Ammon's horn (tissue), 1 donor: Measurements from ENCODE around the gene UBR1.
"Not testable (repeated sequence)": the region's sequence is repeated elsewhere in the genome, so short reads cannot be mapped to it uniquely, and the experiment has no call there.

Experiments used
- DNase-seq: peaks from one replicate; pipeline ENCODE4 v3.0.0-alpha.2; 2016; ENCODE audit warnings: low spot score

Gene UBR1

DNA sequence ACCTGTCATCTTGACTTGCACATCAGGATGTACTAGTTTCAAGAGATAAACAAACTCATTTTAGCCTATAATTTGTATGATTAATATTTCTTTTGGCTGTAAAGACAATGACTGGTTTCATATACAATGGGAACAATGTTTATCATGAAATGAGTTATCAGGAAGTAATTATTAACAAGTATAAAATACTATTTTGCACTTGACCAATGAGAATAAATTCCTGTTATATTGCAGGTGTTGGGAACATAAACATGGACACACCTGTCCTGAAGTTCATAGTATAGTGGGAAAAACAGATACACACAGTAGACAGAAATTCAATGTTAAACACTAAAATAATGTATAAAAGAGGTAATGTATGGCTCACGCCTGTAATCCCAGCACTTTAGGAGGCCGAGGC lies 56.9 kb downstream of the UBR1 start:
- no peak for DNase-seq

DNA sequence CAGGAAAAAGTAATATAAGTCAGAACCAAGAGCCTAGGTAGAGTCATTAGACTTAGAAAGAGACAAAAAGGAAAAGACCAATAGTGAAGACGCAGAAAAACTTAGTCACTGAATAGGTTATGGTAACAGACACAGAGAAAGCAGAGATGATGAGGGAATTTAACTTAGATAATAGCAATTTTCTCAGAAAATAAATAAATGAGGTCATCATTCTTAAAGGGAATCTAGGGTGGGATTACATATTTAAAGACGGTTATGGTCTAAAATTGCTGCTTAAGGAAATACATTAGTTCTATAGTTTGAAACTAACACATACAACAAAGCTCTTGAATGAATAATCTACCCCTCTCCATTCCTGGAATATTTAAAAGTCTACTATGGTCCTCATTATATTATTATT lies 59.4 kb downstream of the UBR1 start:
- DNase-seq, result no peak

DNA sequence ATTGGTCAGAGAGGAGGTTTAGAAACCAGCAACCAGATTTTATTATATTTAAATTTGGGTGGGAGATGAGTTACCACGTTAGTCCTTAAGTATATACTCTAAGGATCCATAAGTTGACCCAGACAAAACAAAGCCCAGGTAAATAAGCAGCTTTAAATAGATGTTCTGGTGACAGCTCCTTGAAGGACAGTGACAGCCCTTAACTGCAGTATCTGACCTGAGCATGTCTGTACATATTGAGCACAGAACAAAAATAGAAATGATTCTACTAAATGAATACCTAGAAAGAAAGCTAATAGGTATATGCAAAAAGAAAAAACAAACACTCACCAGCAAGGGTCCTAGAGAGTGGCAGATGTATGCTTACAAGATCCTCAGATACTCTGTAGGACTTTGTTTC lies 63.0 kb downstream of the UBR1 start:
- no peak for DNase-seq

DNA sequence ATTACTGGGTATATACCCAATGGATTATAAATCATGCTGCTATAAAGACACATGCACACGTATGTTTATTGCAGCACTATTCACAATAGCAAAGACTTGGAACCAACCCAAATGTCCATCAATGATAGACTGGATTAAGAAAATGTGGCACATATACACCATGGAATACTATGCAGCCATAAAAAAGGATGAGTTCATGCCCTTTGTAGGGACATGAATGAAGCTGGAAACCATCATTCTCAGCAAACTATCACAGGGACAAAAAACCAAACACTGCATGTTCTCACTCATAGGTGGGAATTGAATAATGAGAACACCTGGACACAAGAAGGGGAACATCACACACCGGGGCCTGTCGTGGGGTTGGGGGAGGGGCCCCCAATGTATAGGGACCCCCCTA lies 64.8 kb downstream of the UBR1 start:
- not testable (repeated sequence) for DNase-seq

DNA sequence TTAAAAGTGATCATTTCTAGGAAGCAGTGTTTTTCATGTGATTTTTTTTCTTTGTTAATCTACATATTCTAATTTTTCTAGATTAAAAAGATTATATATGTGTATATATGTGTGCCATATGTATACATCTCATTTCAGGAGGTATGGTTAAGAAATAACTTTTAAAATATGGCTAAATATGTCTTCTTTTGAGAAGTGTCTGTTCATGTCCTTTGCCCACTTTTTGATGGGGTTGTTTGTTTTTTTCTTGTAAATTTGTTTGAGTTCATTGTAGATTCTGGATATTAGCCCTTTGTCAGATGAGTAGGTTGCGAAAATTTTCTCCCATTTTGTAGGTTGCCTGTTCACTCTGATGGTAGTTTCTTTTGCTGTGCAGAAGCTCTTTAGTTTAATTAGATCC lies 70.6 kb downstream of the UBR1 start:
- not testable (repeated sequence) for DNase-seq

DNA sequence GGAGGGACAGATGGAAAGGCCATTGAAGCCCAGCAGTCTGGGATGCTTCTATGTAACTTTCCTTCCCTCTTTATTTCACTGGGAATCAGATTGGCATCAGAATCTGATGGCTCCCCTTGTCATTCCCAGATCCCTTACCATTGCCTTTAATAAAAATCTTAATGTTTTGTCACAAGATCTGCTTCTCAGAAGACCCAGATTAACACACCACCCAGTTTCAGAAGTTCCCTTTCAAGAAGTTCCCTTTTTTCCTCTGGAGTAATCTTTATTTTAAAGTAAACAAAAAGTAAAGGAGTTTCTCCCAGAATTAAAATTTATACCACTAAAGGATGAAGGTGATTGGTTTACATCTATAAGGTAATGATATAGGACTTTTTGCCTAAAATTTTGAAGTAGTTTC lies 76.4 kb downstream of the UBR1 start:
- no peak for DNase-seq

DNA sequence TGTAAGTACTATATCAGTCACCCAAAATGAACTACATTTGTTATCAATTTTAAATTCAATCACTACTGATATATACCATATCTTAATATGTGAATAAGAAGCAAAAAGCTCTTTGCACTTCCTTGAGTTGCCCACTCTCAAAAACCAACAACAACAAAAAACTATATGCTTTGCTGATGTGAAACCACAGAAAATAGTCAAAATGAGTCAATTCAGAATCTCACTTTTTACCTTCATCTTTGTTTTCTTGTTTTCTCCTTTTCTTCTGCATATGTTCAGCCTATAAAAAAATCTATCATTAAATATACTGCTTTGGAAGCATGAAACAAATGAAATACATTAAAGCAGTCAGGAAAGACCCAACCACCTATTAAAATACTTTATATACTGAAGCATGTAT lies 80.7 kb downstream of the UBR1 start:
- no peak for DNase-seq

DNA sequence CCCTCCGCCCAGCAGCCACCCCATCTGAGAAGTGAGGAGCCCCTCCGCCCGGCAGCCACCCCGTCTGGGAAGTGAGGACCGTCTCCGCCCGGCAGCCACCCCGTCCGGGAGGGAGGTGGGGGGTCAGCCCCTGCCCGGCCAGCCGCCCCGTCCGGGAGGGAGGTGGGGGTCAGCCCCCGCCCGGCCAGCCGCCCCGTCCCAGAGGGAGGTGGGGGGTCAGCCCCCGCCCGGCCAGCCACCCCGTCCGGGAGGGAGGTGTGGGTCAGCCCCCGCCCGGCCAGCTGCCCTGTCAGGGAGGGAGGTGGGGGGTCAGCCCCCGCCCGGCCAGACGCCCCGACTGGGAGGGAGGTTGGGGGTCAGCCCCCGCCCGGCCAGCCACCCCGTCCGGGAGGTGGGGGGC lies 91.2 kb downstream of the UBR1 start:
- DNase-seq, result not testable (repeated sequence)

DNA sequence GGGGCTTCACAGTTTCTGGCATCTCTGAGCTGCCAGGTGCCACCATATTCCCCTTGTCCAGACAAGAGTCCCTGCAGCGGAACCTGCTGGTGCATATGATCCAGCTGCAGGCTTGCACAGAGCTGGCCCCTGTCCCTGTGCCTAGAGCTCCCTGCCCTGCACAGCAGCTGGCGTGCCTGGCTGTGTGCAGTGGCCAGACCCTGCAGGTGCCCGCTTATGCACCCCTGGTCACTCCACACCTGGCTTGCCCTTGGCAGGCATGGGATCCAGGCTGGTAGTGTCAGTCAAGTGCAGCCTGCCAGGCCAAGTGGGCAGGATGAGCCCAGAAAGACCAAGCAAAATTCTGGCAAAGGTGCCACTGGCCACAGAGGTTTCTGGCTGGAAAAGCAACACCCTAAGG lies 96.6 kb downstream of the UBR1 start:
- DNase-seq, result no peak

DNA sequence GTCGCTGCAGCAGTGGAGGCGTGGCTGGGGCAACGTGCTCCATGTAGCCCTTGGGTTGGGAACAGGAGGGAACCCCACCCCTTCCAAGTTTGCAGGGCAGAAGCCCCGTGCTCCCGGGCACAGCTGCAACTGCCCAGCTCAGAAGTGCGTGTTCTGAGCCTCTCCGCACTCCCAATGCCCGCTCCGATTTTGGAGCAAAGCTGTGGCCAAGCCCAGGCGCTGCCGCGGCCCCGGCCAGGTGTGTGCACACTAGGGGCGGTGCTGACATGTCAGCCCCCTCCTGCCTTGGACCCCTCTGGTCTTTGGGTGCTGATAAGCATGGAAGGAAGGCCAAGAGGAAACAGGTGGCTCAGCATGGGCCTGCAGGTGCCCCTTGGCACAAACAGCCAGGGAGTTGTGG lies 97.7 kb downstream of the UBR1 start:
- DNase-seq, result no peak

DNA sequence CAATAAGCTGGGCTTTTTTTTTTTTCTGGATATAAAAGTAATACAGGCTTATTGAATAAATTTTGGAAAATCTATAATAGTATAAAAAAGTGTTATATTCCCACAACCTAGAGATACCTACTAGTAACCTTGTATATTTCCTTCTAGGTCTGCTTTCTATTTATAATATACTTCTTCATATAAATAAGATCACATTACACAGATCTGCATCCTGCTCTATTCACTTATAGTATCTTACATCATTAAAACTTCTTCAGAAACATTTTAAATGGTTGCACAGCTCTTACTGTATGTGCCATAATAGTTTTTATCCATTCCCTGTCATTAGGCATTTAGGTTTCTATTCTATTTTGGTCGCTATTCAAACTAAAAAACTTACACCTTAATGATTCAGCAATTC lies 98.3 kb downstream of the UBR1 start:
- no peak for DNase-seq

DNA sequence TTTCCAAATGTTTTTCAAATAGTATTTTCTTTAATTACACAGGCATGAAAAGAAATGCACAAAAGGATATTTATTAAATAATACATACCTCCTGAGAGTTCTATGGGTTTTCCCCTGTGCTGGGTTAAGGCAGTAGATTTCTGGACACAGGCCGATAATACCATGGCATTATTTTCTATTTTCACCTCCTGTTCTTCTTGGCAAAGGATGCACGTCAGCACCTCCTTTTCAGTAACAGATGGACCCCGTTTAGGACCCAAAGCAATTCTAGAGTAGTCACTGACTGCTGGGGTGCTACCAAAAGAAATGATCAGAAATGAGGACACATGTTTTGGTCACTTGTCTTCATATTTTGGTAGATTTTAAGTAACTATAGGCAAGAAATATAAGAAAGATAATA lies 98.8 kb downstream of the UBR1 start:
- no peak for DNase-seq

DNA sequence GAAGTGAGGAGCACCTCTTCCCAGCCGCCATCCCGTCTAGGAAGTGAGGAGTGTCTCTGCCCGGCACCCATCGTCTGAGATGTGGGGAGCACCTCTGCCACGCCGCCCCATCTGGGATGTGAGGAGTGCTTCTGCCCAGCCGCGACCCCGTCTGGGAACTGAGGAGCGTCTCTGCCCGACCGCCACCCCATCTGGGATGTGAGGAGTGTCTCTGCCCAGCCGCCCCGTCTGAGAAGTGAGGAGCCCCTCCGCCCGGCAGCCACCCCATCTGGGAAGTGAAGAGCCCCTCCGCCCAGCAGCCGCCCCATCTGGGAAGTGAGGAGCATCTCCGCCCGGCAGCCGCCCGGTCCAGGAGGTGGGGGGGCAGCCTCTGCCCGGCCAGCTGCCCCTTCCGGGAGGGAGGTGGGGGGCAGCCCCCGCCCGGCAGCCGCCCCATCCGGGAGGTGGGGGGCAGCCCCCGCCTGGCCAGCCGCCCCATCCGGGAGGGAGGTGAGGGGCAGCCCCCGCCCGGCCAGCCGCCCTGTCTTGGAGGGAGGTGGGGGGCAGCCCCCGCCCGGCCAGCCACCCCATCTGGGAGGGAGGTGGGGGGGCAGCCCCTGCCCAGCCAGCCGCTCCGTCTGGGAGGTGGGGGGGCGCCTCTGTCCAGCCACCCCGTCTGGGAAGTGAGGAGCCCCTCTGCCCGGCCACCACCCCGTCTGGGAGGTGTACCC lies 100.8 kb downstream of the UBR1 start:
- DNase-seq, result not testable (repeated sequence)

DNA sequence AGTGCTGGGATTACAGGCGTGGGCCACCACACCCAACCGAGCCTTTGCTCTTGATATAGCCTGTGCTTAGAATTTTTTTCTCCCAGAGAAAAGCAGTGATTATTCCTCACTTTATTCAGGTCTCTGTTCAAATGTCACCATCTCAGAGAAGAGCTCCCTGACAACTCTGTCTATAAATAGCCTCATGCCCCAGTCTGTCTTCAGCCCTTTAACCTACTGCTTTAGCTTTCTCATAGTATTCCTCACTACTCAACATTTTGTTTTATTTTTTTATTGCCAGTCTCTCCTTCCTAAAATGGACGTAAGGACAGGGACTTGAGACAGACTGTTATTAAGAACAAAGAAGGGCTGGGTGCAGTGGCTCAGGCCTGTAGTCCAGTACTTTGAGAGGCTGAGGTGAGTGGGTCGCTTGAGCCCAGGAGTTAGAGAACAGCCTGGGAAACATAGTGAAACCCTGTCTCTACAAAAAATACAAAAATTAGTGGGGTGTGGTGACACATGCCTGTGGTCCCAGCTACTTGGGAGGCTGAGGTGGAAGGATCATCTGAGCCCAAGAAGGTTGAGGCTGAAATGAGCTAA lies 106.5 kb downstream of the UBR1 start:
- DNase-seq, result no peak

DNA sequence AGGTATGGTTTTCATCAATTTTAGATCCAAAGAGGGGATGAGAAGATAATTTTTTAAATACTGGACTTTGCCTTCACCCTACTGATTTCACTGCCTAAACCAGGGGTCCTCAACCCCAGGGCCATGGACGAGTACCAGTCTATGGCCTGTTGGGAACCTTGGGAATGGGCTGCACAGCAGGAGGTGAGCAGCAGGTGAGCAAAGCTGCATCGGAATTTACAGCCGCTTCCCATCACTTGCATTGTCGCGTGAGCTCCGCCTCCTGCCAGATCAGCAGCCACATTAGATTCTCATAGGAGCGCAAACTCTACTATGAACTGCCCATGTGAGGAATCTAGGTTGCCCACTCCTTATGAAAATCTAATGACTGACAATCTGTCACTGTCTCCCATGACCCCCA lies 109.0 kb downstream of the UBR1 start:
- no peak for DNase-seq

DNA sequence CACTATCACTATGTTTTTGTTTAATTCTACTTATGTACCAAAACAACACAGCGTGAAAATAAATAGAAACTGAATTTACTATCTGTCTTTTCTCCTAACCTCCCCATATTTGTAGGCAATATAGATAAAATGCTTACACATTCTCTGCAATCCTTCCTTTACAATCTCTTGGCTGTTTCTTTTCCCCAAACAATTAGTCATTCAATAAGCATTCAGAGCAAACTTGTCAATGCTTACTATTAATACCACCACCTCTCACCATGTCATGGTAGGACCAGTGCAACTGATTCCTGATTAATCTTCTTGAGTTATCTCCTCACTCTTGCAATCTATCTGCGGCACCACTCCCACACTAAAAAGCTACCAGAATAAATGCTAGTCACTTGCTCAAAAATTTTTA lies 111.3 kb downstream of the UBR1 start:
- DNase-seq, result no peak

DNA sequence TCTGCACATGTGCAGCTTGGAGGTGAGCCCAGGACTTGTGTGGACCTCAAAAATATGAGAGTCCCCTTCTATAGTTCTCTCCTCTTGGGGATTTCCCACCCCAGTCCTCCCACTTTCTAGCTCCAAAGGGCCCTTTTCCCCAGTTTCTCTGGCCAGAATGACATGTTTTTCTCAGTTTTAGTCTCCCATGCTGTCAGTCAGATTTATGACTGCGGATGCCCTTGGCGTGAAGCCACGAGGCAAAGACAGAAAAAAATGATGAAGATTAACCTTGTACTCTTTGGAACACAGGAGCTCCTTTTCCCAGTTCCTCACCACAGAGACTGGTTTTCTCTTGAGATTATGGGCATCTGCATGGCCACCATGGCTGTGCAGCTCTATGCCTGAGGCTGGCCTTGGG lies 113.2 kb downstream of the UBR1 start:
- no peak for DNase-seq

DNA sequence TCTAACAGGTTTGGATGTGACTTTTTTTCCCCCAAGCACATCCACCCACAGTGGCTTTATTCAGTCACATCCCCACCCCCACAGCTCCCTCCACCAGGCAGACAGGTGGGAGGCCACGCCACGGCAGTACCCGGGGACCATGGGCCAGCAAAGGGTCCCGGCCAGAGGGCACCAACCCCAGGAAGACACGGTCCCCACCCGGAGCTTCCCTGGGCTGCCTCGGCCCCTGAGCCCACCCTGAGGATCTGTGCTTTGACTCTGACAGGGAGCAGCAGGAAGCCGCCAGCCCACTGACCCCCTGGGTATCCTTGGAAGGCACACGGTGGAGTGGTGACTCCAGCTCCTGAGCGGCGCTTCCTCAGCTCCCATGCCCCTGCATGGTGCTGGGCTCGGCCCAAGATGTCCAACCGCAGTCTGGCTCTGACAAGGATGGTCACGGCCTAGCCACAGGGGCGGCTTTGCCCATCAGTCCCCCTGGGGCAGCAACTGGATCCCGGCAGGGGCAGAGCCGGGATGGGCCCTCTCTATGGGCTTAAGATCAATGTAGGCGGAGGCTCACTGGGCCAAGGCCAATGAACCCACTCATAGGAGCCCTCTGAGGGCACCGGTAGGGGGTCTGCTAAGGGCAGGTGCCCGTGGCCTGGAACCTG lies 119.0 kb downstream of the UBR1 start:
- no peak for DNase-seq

DNA sequence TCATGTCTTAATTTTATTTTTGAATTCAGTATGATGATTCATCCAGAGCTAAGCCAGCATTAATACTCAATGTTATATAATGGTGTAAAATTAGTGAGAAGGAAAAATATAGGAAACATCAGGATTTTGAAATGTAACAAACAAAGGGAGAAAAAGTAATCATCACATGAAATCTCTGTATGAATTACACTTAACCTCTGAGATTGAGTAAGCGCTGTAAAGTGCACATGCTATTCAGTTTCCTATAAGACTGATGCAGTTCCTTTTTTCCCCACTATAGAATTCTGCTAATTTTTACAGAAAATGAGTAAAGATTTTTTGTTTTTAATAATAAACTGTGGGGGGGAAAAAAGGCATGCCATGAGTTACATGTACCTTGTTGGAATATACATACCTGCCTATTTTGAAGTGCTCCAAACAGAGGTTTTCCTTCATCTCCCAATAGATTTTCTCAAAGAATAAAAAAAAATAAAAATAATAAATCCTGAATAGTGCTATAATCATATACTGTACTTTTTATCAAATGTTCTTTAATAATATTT lies 121.3 kb downstream of the UBR1 start:
- DNase-seq, result no peak

DNA sequence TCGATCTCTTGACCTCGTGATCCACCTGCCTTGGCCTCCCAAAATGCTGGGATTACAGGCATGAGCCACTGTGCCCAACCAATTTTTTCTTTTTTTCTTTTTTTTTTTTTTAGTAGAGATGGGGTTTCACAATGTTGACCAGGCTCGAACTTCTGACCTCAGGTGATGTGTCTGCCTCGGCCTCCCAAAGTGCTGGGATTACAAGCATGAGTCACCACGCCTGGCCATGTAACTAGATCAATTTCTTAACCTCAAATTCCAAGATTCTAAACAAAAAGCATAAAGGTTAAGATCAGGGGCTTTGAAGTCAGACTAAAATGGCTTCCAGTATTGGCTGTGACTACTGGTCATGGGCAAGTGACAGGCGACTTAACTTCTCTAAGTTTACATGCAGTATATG lies 126.7 kb downstream of the UBR1 start:
- not testable (repeated sequence) for DNase-seq

DNA sequence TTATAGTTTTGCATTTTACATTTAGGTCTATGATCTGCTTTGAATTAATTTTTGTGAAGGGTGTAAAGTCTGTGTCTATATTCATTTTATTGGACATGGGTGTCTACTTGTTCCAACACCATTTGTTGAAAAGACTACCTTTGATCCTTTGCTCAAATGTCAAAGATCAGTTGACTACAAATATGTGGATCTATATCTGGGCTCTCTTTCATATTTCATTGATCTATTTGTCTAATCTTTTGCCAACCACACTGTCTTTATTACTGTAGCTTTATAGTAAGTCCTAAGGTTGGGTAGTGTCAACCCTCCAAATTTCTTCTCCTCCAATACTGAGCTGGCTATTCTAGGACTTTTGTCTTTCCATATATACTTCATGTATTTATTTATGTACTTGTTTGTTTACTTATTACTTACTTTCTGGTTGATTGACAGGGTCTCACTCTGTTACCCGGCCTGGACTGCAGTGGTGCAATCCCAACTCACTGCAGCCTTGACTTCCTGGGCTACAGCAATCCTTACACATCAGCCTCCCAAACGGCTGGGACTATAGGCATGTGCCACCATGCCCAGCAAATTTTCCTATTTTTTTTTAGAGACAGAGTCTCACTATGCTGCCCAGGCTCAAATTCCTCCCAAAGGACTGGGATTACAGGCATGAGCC lies 131.5 kb downstream of the UBR1 start:
- DNase-seq, result no peak

DNA sequence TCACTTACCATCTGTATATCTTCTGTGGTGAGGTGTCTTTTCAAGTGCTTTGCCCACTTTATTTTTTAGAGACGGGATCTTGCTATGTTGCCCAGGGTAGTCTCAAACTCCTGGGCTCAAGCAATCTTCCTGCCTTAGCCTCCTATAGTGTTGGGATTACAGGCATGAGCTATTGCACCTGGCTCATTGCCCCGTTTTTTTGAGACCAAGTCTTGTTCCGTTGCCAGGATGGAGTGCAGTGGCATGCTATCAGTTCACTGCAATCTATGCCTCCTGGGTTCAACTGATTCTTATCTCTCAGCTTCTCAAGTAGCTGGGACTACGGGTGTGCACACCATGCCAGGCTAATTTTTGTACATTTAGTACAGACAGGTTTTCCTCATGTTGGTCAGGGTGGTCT lies 132.7 kb downstream of the UBR1 start:
- DNase-seq, result no peak

DNA sequence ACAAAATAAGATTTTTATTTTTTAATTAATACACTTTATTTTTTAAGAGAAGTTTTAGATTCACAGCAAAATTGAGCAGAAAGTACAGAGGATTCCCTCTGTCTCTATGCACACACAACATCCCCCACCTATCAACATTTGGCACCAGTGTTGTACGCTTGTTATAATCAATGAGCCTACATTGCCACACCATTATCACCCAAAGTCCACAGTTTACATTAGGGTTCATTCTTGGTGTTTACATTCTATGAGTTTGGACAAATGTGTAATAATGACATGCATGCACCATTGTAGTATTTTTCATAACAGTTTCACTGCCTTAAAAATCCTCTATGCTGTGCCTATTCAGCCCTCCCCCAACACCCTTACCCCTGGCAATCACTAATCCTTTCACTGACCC lies 134.0 kb downstream of the UBR1 start:
- no peak for DNase-seq
